HepG2 (cell line): ENCODE results near the gene PIANP. TPM values are rescaled to one million over a fixed set of nuclear protein-coding genes. Genes with fewer than 3 reads are reported as not detected.

Experiments
- ATF1 ChIP-seq: IDR thresholded peaks from 2 replicates; pipeline ENCODE4 v1.6.1; 2016; ENCODE audit warnings: mild to moderate bottlenecking, control low read depth
- RXRA ChIP-seq: sonication (generic); formaldehyde crosslinking; IDR thresholded peaks from 2 replicates; pipeline ENCODE4 v1.5.1; 2020; ENCODE audit warnings: missing genetic modification reagents
- THAP7 ChIP-seq: sonication (generic); formaldehyde crosslinking; IDR thresholded peaks from 2 replicates; pipeline ENCODE4 v1.8.1; 2023; ENCODE audit warnings: mild to moderate bottlenecking, missing genetic modification reagents
- ZBTB8A ChIP-seq: sonication (generic); formaldehyde crosslinking; IDR thresholded peaks from 2 replicates; pipeline ENCODE4 v1.4.0; 2020; ENCODE audit warnings: mild to moderate bottlenecking, low read depth, missing genetic modification reagents, borderline replicate concordance
- ZNF142 ChIP-seq: sonication (generic); formaldehyde crosslinking; IDR thresholded peaks from 2 replicates; pipeline ENCODE4 v1.4.0; 2020; ENCODE audit warnings: missing genetic modification reagents
- ZNF232 ChIP-seq: sonication (generic); formaldehyde crosslinking; IDR thresholded peaks from 2 replicates; pipeline ENCODE4 v1.4.0; 2020; ENCODE audit warnings: missing genetic modification reagents, borderline replicate concordance
- ZNF883 ChIP-seq: sonication (generic); formaldehyde crosslinking; IDR thresholded peaks from 2 replicates; pipeline ENCODE4 v1.5.1; 2020; ENCODE audit warnings: mild to moderate bottlenecking, missing genetic modification reagents; ENCODE audit errors: not compliant biosample characterization
- polyA plus RNA-seq, 8 experiments: library from polyadenylated mRNA; depleted of rRNA in 3 of 8; stranded (reverse) in 7 of 8; unstranded in 1 of 8; fragments of >200 nt; fragmentation: Illumina TruSeq in 4 of 8; extraction: Trizol in 4 of 8; gene quantifications; 2 replicates each; pipeline versions ENCODE4 v1.2.1 to v1.2.3, GENCODE V29; 2011 to 2016; ENCODE audit warnings: low read depth in 4 of 8, missing spikeins in 1 of 8, mixed read lengths in 1 of 8; ENCODE audit not compliant: insufficient read depth in 1 of 8
- total RNA-seq, 5 experiments: library from RNA; depleted of rRNA; stranded (reverse); fragments of >200 nt; fragmentation: Illumina TruSeq; extraction: Trizol; gene quantifications; 2 replicates each; pipeline ENCODE4 v1.2.3, GENCODE V29; 2016; ENCODE audit warnings: low read depth in 1 of 5
- TF ChIP-seq, protein P1 (sequence below): sonication (generic); formaldehyde crosslinking; IDR thresholded peaks from 2 replicates; pipeline ENCODE4 v1.9.0; 2021; ENCODE audit warnings: missing genetic modification reagents, mild to moderate bottlenecking, borderline replicate concordance
- TF ChIP-seq, protein P2 (sequence below): sonication (generic); formaldehyde crosslinking; IDR thresholded peaks from 2 replicates; pipeline ENCODE4 v1.4.0; 2020; ENCODE audit warnings: missing genetic modification reagents, borderline replicate concordance
- TF ChIP-seq, protein P3 (sequence below): sonication (generic); formaldehyde crosslinking; IDR thresholded peaks from 2 replicates; pipeline ENCODE4 v1.5.1; 2020; ENCODE audit warnings: missing genetic modification reagents, mild to moderate bottlenecking, borderline replicate concordance

PIANP gene
- total and polyA plus RNA-seq, 2 of the 13 experiments (the other 11 are each of a cell fraction or from before 2014, with no cell fraction given) = not detected

- TF ChIP-seq ZNF142 (CRISPR knock-in tag) = peak; percentile 83; the same call in 1 of the 2 replicates
- TF ChIP-seq, protein P1, sequence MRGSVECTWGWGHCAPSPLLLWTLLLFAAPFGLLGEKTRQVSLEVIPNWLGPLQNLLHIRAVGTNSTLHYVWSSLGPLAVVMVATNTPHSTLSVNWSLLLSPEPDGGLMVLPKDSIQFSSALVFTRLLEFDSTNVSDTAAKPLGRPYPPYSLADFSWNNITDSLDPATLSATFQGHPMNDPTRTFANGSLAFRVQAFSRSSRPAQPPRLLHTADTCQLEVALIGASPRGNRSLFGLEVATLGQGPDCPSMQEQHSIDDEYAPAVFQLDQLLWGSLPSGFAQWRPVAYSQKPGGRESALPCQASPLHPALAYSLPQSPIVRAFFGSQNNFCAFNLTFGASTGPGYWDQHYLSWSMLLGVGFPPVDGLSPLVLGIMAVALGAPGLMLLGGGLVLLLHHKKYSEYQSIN = no peak
- TF ChIP-seq ZNF232 (CRISPR knock-in tag) = peak; percentile 91; the same call in 1 of the 2 replicates
- TF ChIP-seq, protein P2, sequence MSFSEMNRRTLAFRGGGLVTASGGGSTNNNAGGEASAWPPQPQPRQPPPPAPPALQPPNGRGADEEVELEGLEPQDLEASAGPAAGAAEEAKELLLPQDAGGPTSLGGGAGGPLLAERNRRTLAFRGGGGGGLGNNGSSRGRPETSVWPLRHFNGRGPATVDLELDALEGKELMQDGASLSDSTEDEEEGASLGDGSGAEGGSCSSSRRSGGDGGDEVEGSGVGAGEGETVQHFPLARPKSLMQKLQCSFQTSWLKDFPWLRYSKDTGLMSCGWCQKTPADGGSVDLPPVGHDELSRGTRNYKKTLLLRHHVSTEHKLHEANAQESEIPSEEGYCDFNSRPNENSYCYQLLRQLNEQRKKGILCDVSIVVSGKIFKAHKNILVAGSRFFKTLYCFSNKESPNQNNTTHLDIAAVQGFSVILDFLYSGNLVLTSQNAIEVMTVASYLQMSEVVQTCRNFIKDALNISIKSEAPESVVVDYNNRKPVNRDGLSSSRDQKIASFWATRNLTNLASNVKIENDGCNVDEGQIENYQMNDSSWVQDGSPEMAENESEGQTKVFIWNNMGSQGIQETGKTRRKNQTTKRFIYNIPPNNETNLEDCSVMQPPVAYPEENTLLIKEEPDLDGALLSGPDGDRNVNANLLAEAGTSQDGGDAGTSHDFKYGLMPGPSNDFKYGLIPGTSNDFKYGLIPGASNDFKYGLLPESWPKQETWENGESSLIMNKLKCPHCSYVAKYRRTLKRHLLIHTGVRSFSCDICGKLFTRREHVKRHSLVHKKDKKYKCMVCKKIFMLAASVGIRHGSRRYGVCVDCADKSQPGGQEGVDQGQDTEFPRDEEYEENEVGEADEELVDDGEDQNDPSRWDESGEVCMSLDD (CRISPR knock-in tag) = no peak
- TF ChIP-seq, protein P3, sequence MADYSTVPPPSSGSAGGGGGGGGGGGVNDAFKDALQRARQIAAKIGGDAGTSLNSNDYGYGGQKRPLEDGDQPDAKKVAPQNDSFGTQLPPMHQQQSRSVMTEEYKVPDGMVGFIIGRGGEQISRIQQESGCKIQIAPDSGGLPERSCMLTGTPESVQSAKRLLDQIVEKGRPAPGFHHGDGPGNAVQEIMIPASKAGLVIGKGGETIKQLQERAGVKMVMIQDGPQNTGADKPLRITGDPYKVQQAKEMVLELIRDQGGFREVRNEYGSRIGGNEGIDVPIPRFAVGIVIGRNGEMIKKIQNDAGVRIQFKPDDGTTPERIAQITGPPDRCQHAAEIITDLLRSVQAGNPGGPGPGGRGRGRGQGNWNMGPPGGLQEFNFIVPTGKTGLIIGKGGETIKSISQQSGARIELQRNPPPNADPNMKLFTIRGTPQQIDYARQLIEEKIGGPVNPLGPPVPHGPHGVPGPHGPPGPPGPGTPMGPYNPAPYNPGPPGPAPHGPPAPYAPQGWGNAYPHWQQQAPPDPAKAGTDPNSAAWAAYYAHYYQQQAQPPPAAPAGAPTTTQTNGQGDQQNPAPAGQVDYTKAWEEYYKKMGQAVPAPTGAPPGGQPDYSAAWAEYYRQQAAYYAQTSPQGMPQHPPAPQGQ = no peak
- peak; percentile 92 for TF ChIP-seq THAP7
- TF ChIP-seq ZBTB8A (CRISPR knock-in tag) = no peak; the same call in 1 of the 2 replicates
- TF ChIP-seq ZNF883 (CRISPR knock-in tag) = peak; percentile 92
- TF ChIP-seq RXRA (CRISPR knock-in tag) = peak; percentile 47; the same call in 1 of the 2 replicates
- peak; percentile 92 for TF ChIP-seq ATF1 (CRISPR knock-in tag)
Observed at GRCh38 chr12:6723607-6724408, 23.2 kb upstream of the PIANP start, which contains the start of gene COPS7A (continued).
